IMR-90 (cell line): Measurements from ENCODE around the gene TSPEAR. TPM values are rescaled to one million over a fixed set of nuclear protein-coding genes. Genes with fewer than 3 reads are reported as not detected.

Experiments
- ATAC-seq: fragments of 200-7000 bp; cut with Tn5 transposase; 2 replicates; pipeline ENCODE4 v1.9.1; 2020; ENCODE audit warnings: low read depth, mild to moderate bottlenecking, moderate library complexity
- BruUV-seq: library from RNA; stranded (reverse); fragments of 400-500 nt; replicated peaks from 2 replicates; lab custom pipeline; 2021; lab: Mats Ljungman, UMichigan
- CTCF ChIA-PET: fragments of 300-600 bp; formaldehyde crosslinking; extraction: SDS; loops from one replicate; lab custom pipeline; 2021; ENCODE audit warnings: antibody characterized with exemption; lab: Yijun Ruan, JAX
- POLR2A ChIA-PET: fragments of 300-600 bp; sonication (Branson Sonifier 250); formaldehyde crosslinking; loops from one replicate; lab custom pipeline; 2022; ENCODE audit warnings: antibody characterized with exemption; ENCODE audit not compliant: unreplicated experiment; lab: Charles Lee
- DNase-seq: peaks from one replicate; pipeline ENCODE4 v3.0.0; 2013
- H2AFZ ChIP-seq: replicated peaks from 2 replicates; pipeline ENCODE3; 2013; ENCODE audit warnings: low read length, mild to moderate bottlenecking; ENCODE audit not compliant: poor library complexity
- H2AK5ac ChIP-seq: 2 replicates; pipeline ENCODE4 v1.6.1; 2013; ENCODE audit warnings: low read depth, low read length, inconsistent platforms
- H2AK9ac ChIP-seq: replicated peaks from 2 replicates; pipeline ENCODE3; 2013; ENCODE audit warnings: mild to moderate bottlenecking, low read depth, low read length, moderate library complexity; ENCODE audit not compliant: poor library complexity
- H2BK120ac ChIP-seq: 2 replicates; pipeline ENCODE4 v1.6.1; 2013; ENCODE audit warnings: low read depth, low read length, inconsistent platforms
- H2BK15ac ChIP-seq: 3 replicates; pipeline ENCODE4 v1.6.1; 2013; ENCODE audit warnings: low read depth, low read length, inconsistent platforms
- H2BK20ac ChIP-seq: 2 replicates; pipeline ENCODE4 v1.6.1; 2013; ENCODE audit warnings: low read depth, mild to moderate bottlenecking, inconsistent platforms, low read length, moderate library complexity
- H2BK5ac ChIP-seq: 2 replicates; pipeline ENCODE4 v1.6.1; 2013; ENCODE audit warnings: mild to moderate bottlenecking, low read depth, low read length, inconsistent platforms; ENCODE audit not compliant: poor library complexity, severe bottlenecking
- H3K14ac ChIP-seq: replicated peaks from 2 replicates; pipeline ENCODE4 v1.6.1; 2013; ENCODE audit warnings: low read depth, low read length, inconsistent platforms
- H3K18ac ChIP-seq: 2 replicates; pipeline ENCODE4 v1.6.1; 2013; ENCODE audit warnings: low read depth, low read length, control low read depth
- H3K23ac ChIP-seq: 2 replicates; pipeline ENCODE4 v1.6.1; 2013; ENCODE audit warnings: low read depth, low read length, inconsistent platforms
- H3K27ac ChIP-seq: 2 replicates; pipeline ENCODE4 v1.5.1; 2013; ENCODE audit warnings: mild to moderate bottlenecking, control low read depth, low read length; ENCODE audit not compliant: insufficient read depth
- H3K27me3 ChIP-seq: 2 replicates; pipeline ENCODE4 v1.6.1; 2013; ENCODE audit warnings: low read length; ENCODE audit not compliant: control insufficient read depth, insufficient read depth
- H3K36me3 ChIP-seq: 2 replicates; pipeline ENCODE4 v1.6.1; 2013; ENCODE audit warnings: low read length, mixed read lengths; ENCODE audit not compliant: control insufficient read depth, insufficient read depth
- H3K4ac ChIP-seq: 2 replicates; pipeline ENCODE4 v1.6.1; 2013; ENCODE audit warnings: low read depth, low read length, inconsistent platforms
- H3K4me1 ChIP-seq: 2 replicates; pipeline ENCODE4 v1.6.1; 2013; ENCODE audit warnings: low read length, mixed read lengths; ENCODE audit not compliant: control insufficient read depth, insufficient read depth
- H3K4me2 ChIP-seq: 2 replicates; pipeline ENCODE4 v1.6.1; 2013; ENCODE audit warnings: low read depth, mild to moderate bottlenecking, control low read depth, low read length, moderate library complexity
- H3K4me3 ChIP-seq: 2 replicates; pipeline ENCODE4 v1.5.1; 2013; ENCODE audit warnings: low read depth, mild to moderate bottlenecking, control low read depth, low read length, moderate library complexity; ENCODE audit not compliant: insufficient read depth
- H3K56ac ChIP-seq: 2 replicates; pipeline ENCODE4 v1.6.1; 2013; ENCODE audit warnings: low read length, inconsistent platforms; ENCODE audit not compliant: insufficient read depth; ENCODE audit errors: extremely low read depth
- H3K79me1 ChIP-seq, 2 experiments: 2 replicates each; pipeline ENCODE4 v1.6.1; 2013; ENCODE audit warnings: low read length in 2 of 2, inconsistent platforms in 1 of 2, low read depth in 1 of 2
- H3K9ac ChIP-seq: 2 replicates; pipeline ENCODE4 v1.6.1; 2013; ENCODE audit warnings: low read depth, low read length, control low read depth
- H3K9me1 ChIP-seq: 2 replicates; pipeline ENCODE4 v1.6.1; 2013; ENCODE audit warnings: low read length, inconsistent platforms; ENCODE audit not compliant: insufficient read depth
- H3K9me3 ChIP-seq: 2 replicates; pipeline ENCODE4 v1.6.1; 2013; ENCODE audit warnings: low read length; ENCODE audit not compliant: control insufficient read depth, insufficient read depth
- H4K20me1 ChIP-seq: 2 replicates; pipeline ENCODE4 v1.6.1; 2013; ENCODE audit warnings: low read length, inconsistent platforms; ENCODE audit not compliant: insufficient read depth
- H4K5ac ChIP-seq: 2 replicates; pipeline ENCODE4 v1.6.1; 2013; ENCODE audit warnings: mild to moderate bottlenecking, low read depth, low read length, control low read depth
- H4K8ac ChIP-seq, 2 experiments: 2 replicates each; pipeline ENCODE4 v1.6.1; 2013; ENCODE audit warnings: low read depth in 2 of 2, low read length in 2 of 2, control low read depth in 1 of 2, inconsistent platforms in 1 of 2
- H4K91ac ChIP-seq: 2 replicates; pipeline ENCODE4 v1.6.1; 2013; ENCODE audit warnings: low read depth, low read length, inconsistent platforms; ENCODE audit not compliant: insufficient read depth
- BHLHE40 ChIP-seq: fragments of 150-350 bp; IDR thresholded peaks from 2 replicates; pipeline ENCODE4 v1.6.1; 2016; ENCODE audit warnings: mild to moderate bottlenecking, low read depth, low read length
- ELK1 ChIP-seq: fragments of 150-350 bp; IDR thresholded peaks from 2 replicates; pipeline ENCODE4 v1.6.1; 2016; ENCODE audit warnings: low read depth, mild to moderate bottlenecking, low read length, moderate library complexity, borderline replicate concordance
- FOS ChIP-seq: fragments of 150-350 bp; IDR thresholded peaks from 2 replicates; pipeline ENCODE4 v1.6.1; 2016; ENCODE audit warnings: low read depth, low read length
- MAFK ChIP-seq: IDR thresholded peaks from 2 replicates; pipeline ENCODE4 v1.6.1; 2012; ENCODE audit warnings: low read depth, low read length, improper control_type of control experiment
- MAZ ChIP-seq: IDR thresholded peaks from 2 replicates; pipeline ENCODE4 v1.6.1; 2012; ENCODE audit warnings: low read depth, mild to moderate bottlenecking, low read length, improper control_type of control experiment, moderate library complexity, borderline replicate concordance
- MXI1 ChIP-seq: IDR thresholded peaks from 2 replicates; pipeline ENCODE4 v1.6.1; 2012; ENCODE audit warnings: low read depth, mild to moderate bottlenecking, low read length, moderate library complexity, borderline replicate concordance
- NFE2L2 ChIP-seq: fragments of 150-350 bp; IDR thresholded peaks from 2 replicates; pipeline ENCODE4 v1.6.1; 2016; ENCODE audit warnings: low read depth, mild to moderate bottlenecking, low read length
- POLR2A ChIP-seq: IDR thresholded peaks from 2 replicates; pipeline ENCODE4 v1.6.1; 2012; ENCODE audit warnings: mild to moderate bottlenecking, low read depth, low read length
- RAD21 ChIP-seq: IDR thresholded peaks from 2 replicates; pipeline ENCODE4 v1.6.1; 2012; ENCODE audit warnings: low read length, improper control_type of control experiment
- SMC3 ChIP-seq: fragments of 150-350 bp; IDR thresholded peaks from 2 replicates; pipeline ENCODE4 v1.6.1; 2016; ENCODE audit warnings: low read depth, mild to moderate bottlenecking, antibody characterized with exemption, low read length, moderate library complexity
- USF2 ChIP-seq: fragments of 150-350 bp; IDR thresholded peaks from 2 replicates; pipeline ENCODE4 v1.6.1; 2017; ENCODE audit warnings: mild to moderate bottlenecking, antibody characterized with exemption, low read length, low read depth
- WGBS, 2 experiments: methylation state at CpG; one replicate each; pipeline versions ENCODE4 v1.1.5 to v1.1.7; 2013; ENCODE audit warnings: missing lambda C conversion rate in 2 of 2; ENCODE audit not compliant: insufficient read length in 1 of 2; ENCODE audit errors: extremely low coverage in 2 of 2; 5-methylcytosine and 5-hydroxymethylcytosine counted together
- dilution Hi-C: fragments of 300-500 bp; cut with HindIII; formaldehyde crosslinking; loops from one replicate; pipeline ENCODE4 v1.14.3; 2018; ENCODE audit warnings: low sequenced_read_pairs; ENCODE audit not compliant: unreplicated experiment
- in situ Hi-C: fragments of 300-500 bp; cut with MboI; formaldehyde crosslinking; loops from 3 replicates; pipeline ENCODE4 v1.14.3; 2019; ENCODE audit warnings: low sequenced_read_pairs, inconsistent platforms, mixed read lengths
- intact Hi-C: fragments of 100-400 bp; cut with micrococcal nuclease; formaldehyde crosslinking; loops from 2 replicates; pipeline ENCODE4 v1.10.0; 2022
- polyA plus RNA-seq, 3 experiments: library from polyadenylated mRNA; depleted of rRNA; stranded (reverse); fragments of >200 nt; gene quantifications; 2 replicates each; pipeline ENCODE4 v1.2.3, GENCODE V29; 2012; ENCODE audit warnings: low replicate concordance in 1 of 3
- total RNA-seq: library from RNA; depleted of rRNA; stranded (reverse); fragments of >200 nt; gene quantifications from 2 replicates; pipeline ENCODE4 v1.2.3, GENCODE V29; 2012

The TSPEAR gene
- total and polyA plus RNA-seq, 2 of the 4 experiments (the other 2 are of a cell fraction), result not detected

- H3K14ac ChIP-seq, result no peak overlapping the region
- 0 out of 2 replicates have a peak, but pooled peaks cover 1% of the 10 kb centered on the region for H3K9me3 ChIP-seq
- H4K91ac ChIP-seq, result no peak overlapping the region
- DNase-seq (no peak), ATAC-seq (no peak)
- H3K27me3 ChIP-seq, result peaks cover 2% of the 10 kb centered on the region; the same call in 1 of the 2 replicates
- in situ Hi-C loops, result no loop called here
- H3K36me3 ChIP-seq, result no peaks in the 10 kb centered on the region
- no peak overlapping the region for H2AK5ac ChIP-seq
- H2BK20ac ChIP-seq, result no peak overlapping the region
- H3K9me1 ChIP-seq, result no peaks in the 10 kb centered on the region
- H4K8ac ChIP-seq, result no peak overlapping the region
- TF ChIP-seq RAD21 (no peak), POLR2A (no peak), MAZ (no peak), NFE2L2 (no peak), USF2 (no peak), MXI1 (no peak), ELK1 (no peak), FOS (no peak), MAFK (no peak), SMC3 (no peak), BHLHE40 (no peak)
- H2BK5ac ChIP-seq, result no peak overlapping the region
- no peak overlapping the region for H2BK120ac ChIP-seq
- CTCF ChIA-PET, result no interaction called here
- H2BK15ac ChIP-seq, result no peak overlapping the region
- H3K18ac ChIP-seq, result no peak overlapping the region
- H3K4me2 ChIP-seq, result no peak overlapping the region
- H3K23ac ChIP-seq, result no peak overlapping the region
- H2AK9ac ChIP-seq, result no peak overlapping the region
- H4K20me1 ChIP-seq, result no peaks in the 10 kb centered on the region
- no TSS peak for BruUV-seq
- intact Hi-C loops, result no loop called here
- H3K4me1 ChIP-seq, result no peaks in the 10 kb centered on the region
- H3K4me3 ChIP-seq, result no peak overlapping the region
- no peak overlapping the region for H3K27ac ChIP-seq
- dilution Hi-C loops, result no loop called here
- no peak overlapping the region for H3K4ac ChIP-seq
- H3K79me1 ChIP-seq, result no peaks in the 10 kb centered on the region
- H4K5ac ChIP-seq, result no peak overlapping the region
- WGBS, 2 experiments, result 43% methylated on average over 2 of the region's 10 CpGs; no CpG with 5 or more reads in 1 of the 2 experiments
- H3K56ac ChIP-seq, result no peak overlapping the region
- H3K9ac ChIP-seq, result no peak overlapping the region
- POLR2A ChIA-PET, result no interaction called here
- no peak overlapping the region for H2AFZ ChIP-seq
Measured at GRCh38 chr21:44626262-44626661, 85.1 kb downstream of the TSPEAR start.
